Measurements from ENCODE around the gene NOC3L. TPM values are rescaled to one million over a fixed set of nuclear protein-coding genes. Genes with fewer than 3 reads are reported as not detected.

The NOC3L gene
- total RNA-seq, 1 experiment from 2014 or later = 41.2 TPM

- TF ChIP-seq REST (IDR thresholded peaks at IDR 0.05; ENCODE audit: insufficient read depth in 1 of 2, low read depth in 2 of 2, low read length in 1 of 2) (no peak), TCF7L2 (IDR thresholded peaks at IDR 0.05; ENCODE audit: low read depth, low read length) (no peak), SIN3A (IDR thresholded peaks at IDR 0.05; ENCODE audit: borderline replicate concordance, insufficient read depth, low read depth, low read length) (no peak), POLR2AphosphoS5 (IDR thresholded peaks at IDR 0.05; ENCODE audit: low read depth, low read length) (no peak), CTCF (IDR thresholded peaks at IDR 0.05) (no peak)
- H3K4me1 ChIP-seq (ENCODE audit: control insufficient read depth, insufficient read depth, low read length) = peaks cover 60% of the 10 kb centered on the region
- intact Hi-C loops (cut with micrococcal nuclease; ENCODE audit: unreplicated experiment) (loop anchor here (5.0 kb wide), 1 partner anchor 33 kb away; no protein-coding TSS in a partner anchor), in situ Hi-C loops (cut with HindIII; ENCODE audit: low pct_unique_long_range_greater_than_20kb, low sequenced_read_pairs) (no loop called here)
- ATAC-seq = no peak
- POLR2A ChIA-PET = interaction anchor here (0.6 to 0.7 kb wide), 3 partner anchors 28 to 310 kb away, joined by 3 to 7 read pairs (median 4); no protein-coding TSS in a partner anchor
- H3K36me3 ChIP-seq (ENCODE audit: control insufficient read depth, insufficient read depth, low read length) = no peaks in the 10 kb centered on the region
- H3K9me3 ChIP-seq (ENCODE audit: control insufficient read depth, insufficient read depth, low read depth, low read length) = no peaks in the 10 kb centered on the region
- no peak overlapping the region for H3K27ac ChIP-seq (ENCODE audit: low read length)
- H3K4me3 ChIP-seq (ENCODE audit: low read depth in 2 of 2, low read length in 2 of 2) = no peak overlapping the region
- CTCF ChIA-PET = interaction anchor here (0.6 kb wide), 1 partner anchor 59 kb away, joined by 3 read pairs; no protein-coding TSS in a partner anchor
- H3K27me3 ChIP-seq (ENCODE audit: control insufficient read depth, insufficient read depth, low read length) = no peaks in the 10 kb centered on the region
- no peak for DNase-seq (ENCODE audit: low read depth, low spot score)
- no TSS peak for BruUV-seq (replicated peaks)
Observed at GRCh38 chr10:94409021-94409657, 46.4 kb upstream of the NOC3L start.

- no peaks in the 10 kb centered on the region for H3K9me3 ChIP-seq (ENCODE audit: control insufficient read depth, insufficient read depth, low read depth, low read length)
- ATAC-seq (no peak), DNase-seq (ENCODE audit: low read depth, low spot score) (no peak)
- in situ Hi-C loops (cut with HindIII; ENCODE audit: low pct_unique_long_range_greater_than_20kb, low sequenced_read_pairs) = no loop called here
- TF ChIP-seq POLR2AphosphoS5 (IDR thresholded peaks at IDR 0.05; ENCODE audit: low read depth, low read length) = no peak
- CTCF ChIA-PET = interaction anchor here (0.6 kb wide), 1 partner anchor 590 kb away, joined by 4 read pairs; no protein-coding TSS in a partner anchor
- intact Hi-C loops (cut with micrococcal nuclease; ENCODE audit: unreplicated experiment) = loop anchor here (5.0 kb wide), 1 partner anchor 35 kb away; no protein-coding TSS in a partner anchor
- POLR2A ChIA-PET = no interaction called here
- H3K27me3 ChIP-seq (ENCODE audit: control insufficient read depth, insufficient read depth, low read length) = no peaks in the 10 kb centered on the region
- H3K27ac ChIP-seq (ENCODE audit: low read length) = no peak overlapping the region
- peaks cover 51% of the 10 kb centered on the region for H3K4me1 ChIP-seq (ENCODE audit: control insufficient read depth, insufficient read depth, low read length)
- no TSS peak for BruUV-seq (replicated peaks)
- no peaks in the 10 kb centered on the region for H3K36me3 ChIP-seq (ENCODE audit: control insufficient read depth, insufficient read depth, low read length)
- no peak overlapping the region for H3K4me3 ChIP-seq (ENCODE audit: low read depth in 2 of 2, low read length in 2 of 2)
Observed at GRCh38 chr10:94407668-94408067, 44.9 kb upstream of the NOC3L start.

GRCh38 chr10:94405406-94405805, 42.7 kb upstream of the NOC3L start:
- no peaks in the 10 kb centered on the region for H3K27me3 ChIP-seq (ENCODE audit: control insufficient read depth, insufficient read depth, low read length)
- H3K9me3 ChIP-seq (ENCODE audit: control insufficient read depth, insufficient read depth, low read depth, low read length) = no peaks in the 10 kb centered on the region
- TSS peak; percentile 49 for BruUV-seq (replicated peaks)
- ChIA-PET CTCF (interaction anchor here (0.5 to 1.2 kb wide), 3 partner anchors 39 to 201 kb away, joined by 3 to 8 read pairs (median 3); no protein-coding TSS in a partner anchor), POLR2A (no interaction called here)
- H3K27ac ChIP-seq (ENCODE audit: low read length) = peak overlapping the region; percentile 84; the same call in 1 of the 2 replicates
- ATAC-seq = no peak
- TF ChIP-seq CTCF (IDR thresholded peaks at IDR 0.05) = no peak
- no peak for TF ChIP-seq REST (IDR thresholded peaks at IDR 0.05; ENCODE audit: insufficient read depth in 1 of 2, low read depth in 2 of 2, low read length in 1 of 2)
- TF ChIP-seq POLR2AphosphoS5 (IDR thresholded peaks at IDR 0.05; ENCODE audit: low read depth, low read length) = no peak
- no peak for TF ChIP-seq SIN3A (IDR thresholded peaks at IDR 0.05; ENCODE audit: borderline replicate concordance, insufficient read depth, low read depth, low read length)
- TF ChIP-seq TCF7L2 (IDR thresholded peaks at IDR 0.05; ENCODE audit: low read depth, low read length) = no peak
- no peaks in the 10 kb centered on the region for H3K36me3 ChIP-seq (ENCODE audit: control insufficient read depth, insufficient read depth, low read length)
- H3K4me3 ChIP-seq (ENCODE audit: low read depth in 2 of 2, low read length in 2 of 2) = peak overlapping the region in 1 of 2 experiments; percentile 79; a peak in 2 of 4 replicates
- peaks cover 38% of the 10 kb centered on the region for H3K4me1 ChIP-seq (ENCODE audit: control insufficient read depth, insufficient read depth, low read length)
- DNase-seq (ENCODE audit: low read depth, low spot score) = no peak
- intact Hi-C loops (cut with micrococcal nuclease; ENCODE audit: unreplicated experiment) = loop anchor here (5.0 kb wide), 1 partner anchor 37 kb away; no protein-coding TSS in a partner anchor
- in situ Hi-C loops (cut with HindIII; ENCODE audit: low pct_unique_long_range_greater_than_20kb, low sequenced_read_pairs) = no loop called here
